Measurements from ENCODE around the gene TMEM165. TPM values are rescaled to one million over a fixed set of nuclear protein-coding genes. Genes with fewer than 3 reads are reported as not detected.

Gene TMEM165
- total RNA-seq, 1 experiment from 2014 or later = 148 TPM

- TF ChIP-seq EZH2phosphoT487 (IDR thresholded peaks at IDR 0.05; ENCODE audit: borderline replicate concordance, low read length) = no peak
- TF ChIP-seq CTCF (conservative IDR thresholded peaks at IDR 0.05; ENCODE audit: low read depth, low read length) = no peak
- no peak for TF ChIP-seq EZH2 (IDR thresholded peaks at IDR 0.05; ENCODE audit: low read length, unreplicated experiment)
- no peak overlapping the region for H3K9ac ChIP-seq (ENCODE audit: low read length)
- ChIA-PET POLR2A (ENCODE audit: unreplicated experiment) (no interaction called here), CTCF (no interaction called here)
- H3F3A ChIP-seq (ENCODE audit: low read length, unreplicated experiment) = no peaks in the 10 kb centered on the region
- H3K27ac ChIP-seq (ENCODE audit: low read length) = no peak overlapping the region
- no peaks in the 10 kb centered on the region for H3K9me2 ChIP-seq (replicated peaks; ENCODE audit: low read length)
- H3K9me3 ChIP-seq (ENCODE audit: low read length) = no peaks in the 10 kb centered on the region
- H2AFZ ChIP-seq (ENCODE audit: low read length) = no peak overlapping the region
- H3K4me1 ChIP-seq (ENCODE audit: insufficient read depth, low read length) = no peaks in the 10 kb centered on the region
- no peaks in the 10 kb centered on the region for H3K27me3 ChIP-seq (ENCODE audit: low read length)
- peaks cover 57% of the 10 kb centered on the region for H3K36me3 ChIP-seq (ENCODE audit: low read depth, low read length)
- H3K4me2 ChIP-seq (ENCODE audit: low read length) = no peak overlapping the region
- DNase-seq = no peak
- intact Hi-C loops (cut with micrococcal nuclease) = no loop called here
- no peak for ATAC-seq
- BruUV-seq (replicated peaks) = no TSS peak
- H3K4me3 ChIP-seq (ENCODE audit: low read length) = no peak overlapping the region
- peaks cover 92% of the 10 kb centered on the region for H3K79me2 ChIP-seq (ENCODE audit: low read length)
- peaks cover 60% of the 10 kb centered on the region for H4K20me1 ChIP-seq (ENCODE audit: low read length)
Measured at GRCh38 chr4:55406545-55406944, 10.8 kb downstream of the TMEM165 start.

GRCh38 chr4:55407119-55407518 is 11.4 kb downstream of the TMEM165 start:
- CTCF ChIA-PET = no interaction called here
- Histone ChIP-seq H3F3A (ENCODE audit: low read length, unreplicated experiment) (no peaks in the 10 kb centered on the region), H3K79me2 (ENCODE audit: low read length) (peaks cover 92% of the 10 kb centered on the region), H3K4me2 (ENCODE audit: low read length) (no peak overlapping the region), H3K4me3 (ENCODE audit: low read length) (no peak overlapping the region), H3K9me3 (ENCODE audit: low read length) (no peaks in the 10 kb centered on the region), H2AFZ (ENCODE audit: low read length) (no peak overlapping the region), H3K9me2 (replicated peaks; ENCODE audit: low read length) (no peaks in the 10 kb centered on the region), H4K20me1 (ENCODE audit: low read length) (peaks cover 63% of the 10 kb centered on the region), H3K36me3 (ENCODE audit: low read depth, low read length) (peaks cover 61% of the 10 kb centered on the region), H3K4me1 (ENCODE audit: insufficient read depth, low read length) (no peaks in the 10 kb centered on the region), H3K9ac (ENCODE audit: low read length) (no peak overlapping the region), H3K27me3 (ENCODE audit: low read length) (no peaks in the 10 kb centered on the region), H3K27ac (ENCODE audit: low read length) (no peak overlapping the region)
- DNase-seq (no peak), ATAC-seq (no peak)
- intact Hi-C loops (cut with micrococcal nuclease) = no loop called here
- no peak for TF ChIP-seq CTCF (conservative IDR thresholded peaks at IDR 0.05; ENCODE audit: low read depth, low read length)
- TF ChIP-seq EZH2phosphoT487 (IDR thresholded peaks at IDR 0.05; ENCODE audit: borderline replicate concordance, low read length) = no peak
- no peak for TF ChIP-seq EZH2 (IDR thresholded peaks at IDR 0.05; ENCODE audit: low read length, unreplicated experiment)
- no TSS peak for BruUV-seq (replicated peaks)
- POLR2A ChIA-PET (ENCODE audit: unreplicated experiment) = no interaction called here

GRCh38 chr4:55407764-55408163 is 12.0 kb downstream of the TMEM165 start:
- Histone ChIP-seq H3K27me3 (ENCODE audit: low read length) (no peaks in the 10 kb centered on the region), H3K36me3 (ENCODE audit: low read depth, low read length) (peaks cover 61% of the 10 kb centered on the region), H3K9me3 (ENCODE audit: low read length) (no peaks in the 10 kb centered on the region), H3K9ac (ENCODE audit: low read length) (no peak overlapping the region), H2AFZ (ENCODE audit: low read length) (no peak overlapping the region), H3K9me2 (replicated peaks; ENCODE audit: low read length) (no peaks in the 10 kb centered on the region), H3K79me2 (ENCODE audit: low read length) (peaks cover 96% of the 10 kb centered on the region), H3K4me2 (ENCODE audit: low read length) (no peak overlapping the region), H3F3A (ENCODE audit: low read length, unreplicated experiment) (no peaks in the 10 kb centered on the region), H3K27ac (ENCODE audit: low read length) (no peak overlapping the region), H4K20me1 (ENCODE audit: low read length) (peaks cover 63% of the 10 kb centered on the region), H3K4me1 (ENCODE audit: insufficient read depth, low read length) (no peaks in the 10 kb centered on the region), H3K4me3 (ENCODE audit: low read length) (no peak overlapping the region)
- no TSS peak for BruUV-seq (replicated peaks)
- DNase-seq (no peak), ATAC-seq (no peak)
- intact Hi-C loops (cut with micrococcal nuclease) = no loop called here
- POLR2A ChIA-PET (ENCODE audit: unreplicated experiment) = no interaction called here
- TF ChIP-seq CTCF (conservative IDR thresholded peaks at IDR 0.05; ENCODE audit: low read depth, low read length) (no peak), EZH2 (IDR thresholded peaks at IDR 0.05; ENCODE audit: low read length, unreplicated experiment) (no peak), EZH2phosphoT487 (IDR thresholded peaks at IDR 0.05; ENCODE audit: borderline replicate concordance, low read length) (no peak)
- CTCF ChIA-PET = no interaction called here

All from PC-3 (cell line).